ENCODE results near the gene FGB. TPM values are rescaled to one million over a fixed set of nuclear protein-coding genes. Genes with fewer than 3 reads are reported as not detected.

Gene FGB
- total RNA-seq, 1 experiment from 2014 or later, result not detected

GRCh38 chr4:154582723-154583122 lies 19.9 kb downstream of the FGB start:
- H3K27me3 ChIP-seq (replicated peaks; ENCODE audit: insufficient read depth, low read depth, low read length, poor library complexity), result peaks cover 8% of the 10 kb centered on the region
- ChIA-PET POLR2A (ENCODE audit: low non-redundant PET) (no interaction called here), CTCF (no interaction called here)
- intact Hi-C loops (cut with micrococcal nuclease; ENCODE audit: unreplicated experiment), result no loop called here
- H3K4me3 ChIP-seq (ENCODE audit: low read depth, low read length, poor library complexity, severe bottlenecking), result no peak overlapping the region
- H3K36me3 ChIP-seq (ENCODE audit: insufficient read depth, low read length, poor library complexity, severe bottlenecking), result no peaks in the 10 kb centered on the region
- H3K4me1 ChIP-seq (ENCODE audit: insufficient read depth, low read length, poor library complexity, severe bottlenecking), result no peaks in the 10 kb centered on the region
- BruUV-seq (replicated peaks), result no TSS peak
- no peaks in the 10 kb centered on the region for H3K9me3 ChIP-seq (ENCODE audit: low read depth, low read length, poor library complexity, severe bottlenecking)
- DNase-seq (ENCODE audit: low spot score), result no peak
- TF ChIP-seq CTCF (conservative IDR thresholded peaks at IDR 0.05; ENCODE audit: low read depth, low read length) (no peak), EZH2 (IDR thresholded peaks at IDR 0.05; ENCODE audit: borderline replicate concordance, low read depth, low read length, poor library complexity, severe bottlenecking) (no peak)
- no peak overlapping the region for H3K27ac ChIP-seq (ENCODE audit: low read depth, low read length, poor library complexity, severe bottlenecking)

GRCh38 chr4:154583230-154583629 lies 20.4 kb downstream of the FGB start:
- H3K9me3 ChIP-seq (ENCODE audit: low read depth, low read length, poor library complexity, severe bottlenecking), result no peaks in the 10 kb centered on the region
- no peak overlapping the region for H3K4me3 ChIP-seq (ENCODE audit: low read depth, low read length, poor library complexity, severe bottlenecking)
- TF ChIP-seq CTCF (conservative IDR thresholded peaks at IDR 0.05; ENCODE audit: low read depth, low read length), result no peak
- TF ChIP-seq EZH2 (IDR thresholded peaks at IDR 0.05; ENCODE audit: borderline replicate concordance, low read depth, low read length, poor library complexity, severe bottlenecking), result no peak
- H3K4me1 ChIP-seq (ENCODE audit: insufficient read depth, low read length, poor library complexity, severe bottlenecking), result no peaks in the 10 kb centered on the region
- DNase-seq (ENCODE audit: low spot score), result no peak
- H3K27me3 ChIP-seq (replicated peaks; ENCODE audit: insufficient read depth, low read depth, low read length, poor library complexity), result peaks cover 11% of the 10 kb centered on the region
- no TSS peak for BruUV-seq (replicated peaks)
- H3K36me3 ChIP-seq (ENCODE audit: insufficient read depth, low read length, poor library complexity, severe bottlenecking), result no peaks in the 10 kb centered on the region
- ChIA-PET CTCF (no interaction called here), POLR2A (ENCODE audit: low non-redundant PET) (interaction anchor here (0.7 kb wide), 1 partner anchor 816 kb away, joined by 4 read pairs; no protein-coding TSS in a partner anchor)
- intact Hi-C loops (cut with micrococcal nuclease; ENCODE audit: unreplicated experiment), result no loop called here
- H3K27ac ChIP-seq (ENCODE audit: low read depth, low read length, poor library complexity, severe bottlenecking), result no peak overlapping the region

- H3K36me3 ChIP-seq (ENCODE audit: insufficient read depth, low read length, poor library complexity, severe bottlenecking), result no peaks in the 10 kb centered on the region
- H3K27me3 ChIP-seq (replicated peaks; ENCODE audit: insufficient read depth, low read depth, low read length, poor library complexity), result peaks cover 15% of the 10 kb centered on the region
- no peak for DNase-seq (ENCODE audit: low spot score)
- CTCF ChIA-PET, result no interaction called here
- H3K4me1 ChIP-seq (ENCODE audit: insufficient read depth, low read length, poor library complexity, severe bottlenecking), result no peaks in the 10 kb centered on the region
- POLR2A ChIA-PET (ENCODE audit: low non-redundant PET), result interaction anchor here (0.7 kb wide), 1 partner anchor 816 kb away, joined by 4 read pairs; no protein-coding TSS in a partner anchor
- no peak overlapping the region for H3K4me3 ChIP-seq (ENCODE audit: low read depth, low read length, poor library complexity, severe bottlenecking)
- no peaks in the 10 kb centered on the region for H3K9me3 ChIP-seq (ENCODE audit: low read depth, low read length, poor library complexity, severe bottlenecking)
- no peak overlapping the region for H3K27ac ChIP-seq (ENCODE audit: low read depth, low read length, poor library complexity, severe bottlenecking)
- BruUV-seq (replicated peaks), result no TSS peak
- intact Hi-C loops (cut with micrococcal nuclease; ENCODE audit: unreplicated experiment), result no loop called here
- TF ChIP-seq CTCF (conservative IDR thresholded peaks at IDR 0.05; ENCODE audit: low read depth, low read length) (no peak), EZH2 (IDR thresholded peaks at IDR 0.05; ENCODE audit: borderline replicate concordance, low read depth, low read length, poor library complexity, severe bottlenecking) (no peak)
Observed at GRCh38 chr4:154583677-154584076, 20.9 kb downstream of the FGB start.
